GM19099 (cell line): ENCODE measurements around the gene CXCL13.

ENCODE experiments used
- POLR2A ChIP-seq: IDR thresholded peaks from 3 replicates; pipeline ENCODE4 v1.6.1; 2011; ENCODE audit warnings: low read depth; ENCODE audit not compliant: insufficient read length; ENCODE audit errors: extremely low read depth

CXCL13 gene

DNA sequence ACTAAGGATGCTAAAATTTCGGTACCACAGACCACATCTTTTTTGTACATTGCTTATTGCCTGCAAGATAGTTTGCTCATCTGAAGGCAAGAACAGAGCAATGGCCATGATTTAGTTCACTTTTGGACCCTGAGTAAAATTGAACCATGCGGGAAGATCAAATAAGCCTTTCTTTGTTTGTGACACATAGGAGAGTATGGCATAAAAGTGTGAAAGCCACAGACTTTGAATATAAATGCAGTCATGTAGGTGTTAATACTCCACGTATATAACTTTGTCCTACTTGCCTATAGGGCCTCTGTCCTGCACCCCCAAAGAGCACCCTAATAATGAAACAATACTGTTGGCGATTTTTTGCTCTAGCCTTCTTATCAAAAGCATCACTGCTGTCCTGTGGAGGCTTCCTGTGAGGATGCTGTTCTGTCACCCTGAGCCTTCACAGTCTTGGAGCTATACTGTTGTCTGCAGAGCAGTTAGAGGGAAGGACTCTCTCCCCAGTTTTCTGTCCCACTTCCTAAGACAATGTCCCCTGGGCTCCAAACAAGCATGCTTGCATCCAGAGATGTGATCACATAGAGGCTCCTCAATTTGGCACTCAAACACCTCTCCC, 10.2 kb upstream of the CXCL13 start:
- TF ChIP-seq POLR2A: no peak

DNA sequence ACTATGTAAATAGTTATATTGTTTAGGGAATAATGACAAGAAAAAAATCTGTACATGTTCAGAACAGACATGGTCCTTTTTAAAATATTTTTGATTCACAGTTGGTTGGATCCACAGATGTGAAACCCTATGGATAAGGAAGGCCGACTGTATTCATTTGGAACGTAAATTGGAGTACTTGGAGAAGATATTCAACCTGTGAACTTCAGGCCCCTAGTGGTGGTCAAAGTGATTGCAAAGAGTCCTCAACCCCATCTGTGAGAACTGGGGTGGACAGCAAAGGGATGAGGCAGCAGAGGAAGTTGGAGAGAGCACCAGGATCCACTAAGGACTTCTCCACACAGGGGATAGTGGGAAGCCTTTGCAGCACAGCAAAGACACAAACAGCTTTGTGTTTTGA, 6.2 kb upstream of the CXCL13 start:
- TF ChIP-seq POLR2A: no peak

DNA sequence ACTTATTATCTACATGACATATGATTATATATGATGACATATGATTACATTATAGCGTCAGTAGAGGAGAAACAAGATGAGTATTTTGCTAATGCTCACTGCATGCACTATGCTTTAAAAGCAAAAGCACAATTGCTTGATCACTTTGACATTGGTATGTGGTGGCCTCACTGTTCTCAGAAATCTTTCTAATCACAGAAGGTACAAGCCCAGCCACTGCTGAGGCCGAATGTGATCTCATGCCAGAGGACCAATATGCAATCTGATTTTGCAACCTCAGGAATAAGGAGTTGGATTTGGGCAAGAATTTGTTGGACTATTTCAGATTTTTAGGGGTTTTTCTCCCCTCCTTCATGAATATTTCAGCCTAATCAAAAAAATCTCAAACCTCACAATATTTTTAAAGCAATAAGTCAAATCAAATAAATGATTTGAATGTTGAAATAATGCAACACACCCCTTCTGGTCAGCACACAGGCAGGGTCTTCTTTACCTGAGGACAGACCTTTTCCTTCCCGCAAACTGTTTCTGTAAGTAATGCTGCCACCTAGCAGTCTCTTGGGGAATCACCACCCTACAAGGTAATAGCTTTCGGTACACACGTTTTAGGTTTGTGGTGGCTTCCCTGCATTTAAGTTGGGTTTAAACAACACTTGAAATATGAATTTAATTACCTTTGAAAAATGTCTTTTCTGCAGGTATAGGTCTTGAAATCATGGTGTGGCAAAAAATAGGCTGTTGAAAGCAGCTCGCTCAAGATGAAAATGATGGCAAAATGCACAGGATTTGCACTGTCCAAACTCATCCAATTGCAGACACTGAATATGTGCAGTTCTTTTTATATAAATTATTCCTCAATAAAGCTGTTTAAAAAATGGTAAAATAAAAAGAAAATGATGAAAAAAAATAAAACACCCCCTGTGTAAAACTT, 4.8 kb upstream of the CXCL13 start:
- TF ChIP-seq POLR2A: no peak

DNA sequence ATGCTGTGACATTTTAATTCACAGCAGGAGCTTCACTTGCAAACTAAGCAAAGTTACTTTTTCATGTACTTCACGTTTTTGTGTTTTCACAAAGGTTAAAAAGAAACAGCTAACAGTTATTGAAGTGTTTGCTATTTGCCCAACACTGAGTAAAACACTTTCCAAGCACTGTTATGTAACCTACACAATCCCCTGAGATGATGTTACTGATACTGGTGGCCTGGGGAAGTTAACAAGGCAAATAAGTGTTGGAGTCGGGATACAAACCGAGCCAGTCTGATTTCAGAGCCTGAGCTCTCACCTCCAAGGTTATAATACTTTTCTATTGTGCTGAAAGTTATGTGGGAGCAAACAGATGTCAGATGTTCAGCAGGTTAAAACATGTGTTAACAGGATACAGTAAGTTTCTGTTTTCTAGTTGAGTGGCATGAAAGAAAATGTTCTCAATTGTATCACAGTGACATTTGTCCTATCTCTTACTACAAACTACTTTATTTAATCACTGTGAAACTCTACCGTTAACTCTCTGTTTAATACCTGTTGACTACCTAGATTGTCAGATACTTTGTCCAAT, 3.9 kb upstream of the CXCL13 start:
- no peak for TF ChIP-seq POLR2A

DNA sequence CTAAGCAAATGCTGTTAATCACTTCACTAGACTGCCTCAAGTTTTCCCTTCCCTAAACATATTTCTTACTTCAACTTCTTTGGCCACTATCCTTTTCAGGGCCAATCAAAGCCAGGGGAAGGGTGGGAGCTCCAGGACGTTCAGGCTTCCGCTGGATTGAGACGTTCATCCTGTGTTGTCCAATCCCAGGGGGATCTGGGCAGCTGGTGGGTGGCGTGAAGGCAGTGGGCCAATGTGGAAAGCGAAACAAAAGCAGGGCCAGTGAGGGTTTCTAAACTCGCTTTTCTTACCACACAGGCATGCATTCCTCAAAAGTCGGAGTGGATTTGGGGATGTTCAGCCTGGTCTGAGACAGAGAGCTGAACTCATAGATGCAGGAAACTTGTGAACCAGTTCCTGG, 7.6 kb downstream of the CXCL13 start:
- no peak for TF ChIP-seq POLR2A

DNA sequence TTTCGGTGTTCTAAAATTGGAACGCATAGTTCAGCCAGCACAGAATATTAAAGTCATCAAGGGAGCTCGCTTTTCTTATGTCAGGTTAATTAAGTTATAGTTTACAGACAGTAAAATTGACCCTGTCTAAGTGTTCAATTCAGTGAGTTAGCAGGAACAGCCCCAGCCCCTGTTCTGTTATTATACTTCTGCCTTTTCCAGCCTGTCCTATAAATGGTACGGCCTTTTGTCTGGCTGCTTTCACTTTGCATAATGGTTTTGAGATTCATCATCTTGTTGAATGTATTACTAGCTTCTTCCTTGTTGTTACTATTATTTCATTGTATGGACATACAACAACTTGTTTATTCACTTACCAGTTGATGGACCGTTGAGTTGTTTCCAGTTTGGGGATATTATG, 9.5 kb downstream of the CXCL13 start:
- no peak for TF ChIP-seq POLR2A

DNA sequence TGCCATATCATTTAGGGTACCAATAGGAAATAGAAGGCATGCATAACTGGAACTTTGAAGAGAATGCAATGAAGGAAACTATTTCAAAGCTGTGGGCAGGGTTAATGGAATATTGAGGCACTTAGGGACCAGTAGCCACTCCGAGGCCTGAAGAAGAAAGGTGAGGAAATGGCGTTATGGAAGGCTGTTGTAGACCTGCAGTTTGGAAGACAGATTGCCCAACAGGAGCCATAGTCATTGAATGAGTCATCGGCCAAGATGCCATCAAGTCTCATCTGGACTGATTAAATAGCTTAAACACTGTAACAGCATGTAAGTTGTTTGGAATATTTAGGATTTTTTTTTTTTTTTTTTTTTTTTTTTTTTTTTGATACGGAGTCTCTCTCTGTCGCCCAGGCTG, 11.6 kb downstream of the CXCL13 start:
- TF ChIP-seq POLR2A: no peak

DNA sequence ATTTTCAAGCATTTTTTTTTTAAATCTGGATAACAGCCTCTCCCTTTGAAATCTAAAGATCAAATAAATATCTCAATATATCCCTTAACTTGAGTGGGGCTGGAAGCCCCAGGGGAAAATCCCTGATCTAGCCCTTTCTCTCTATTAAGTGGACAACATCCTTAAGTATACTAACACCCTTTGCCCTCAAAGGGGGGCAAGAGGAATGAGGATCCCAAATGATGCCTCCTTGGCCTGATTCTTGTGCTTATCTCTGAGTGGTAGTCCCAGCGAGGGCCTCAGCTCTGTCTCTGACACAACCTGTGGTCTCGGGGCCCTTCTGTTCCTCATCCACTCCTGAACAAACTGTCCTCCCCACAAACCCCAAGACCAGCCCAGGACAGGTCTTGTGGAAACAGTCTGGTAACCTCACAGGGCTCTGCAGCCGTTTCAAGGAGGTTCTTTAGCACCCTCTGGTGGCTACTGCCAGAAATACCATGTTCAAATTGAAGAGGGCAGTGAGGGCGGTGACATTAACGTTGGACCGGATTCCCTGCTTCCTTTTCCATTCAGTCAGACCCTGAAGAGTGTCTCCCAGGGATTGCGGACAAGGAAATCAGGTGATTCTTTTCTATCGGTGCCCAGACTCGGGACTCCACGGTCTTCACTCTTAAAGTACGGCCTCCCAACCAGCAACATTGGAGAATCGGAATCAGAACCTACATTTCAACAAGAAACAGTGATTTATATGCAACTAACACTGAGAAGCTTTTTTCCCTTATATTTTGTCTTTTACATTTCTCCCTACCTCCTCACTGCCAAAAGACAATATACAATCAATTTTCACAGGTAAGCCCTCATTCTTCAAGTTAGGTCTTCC, 13.0 kb downstream of the CXCL13 start:
- TF ChIP-seq POLR2A: no peak

DNA sequence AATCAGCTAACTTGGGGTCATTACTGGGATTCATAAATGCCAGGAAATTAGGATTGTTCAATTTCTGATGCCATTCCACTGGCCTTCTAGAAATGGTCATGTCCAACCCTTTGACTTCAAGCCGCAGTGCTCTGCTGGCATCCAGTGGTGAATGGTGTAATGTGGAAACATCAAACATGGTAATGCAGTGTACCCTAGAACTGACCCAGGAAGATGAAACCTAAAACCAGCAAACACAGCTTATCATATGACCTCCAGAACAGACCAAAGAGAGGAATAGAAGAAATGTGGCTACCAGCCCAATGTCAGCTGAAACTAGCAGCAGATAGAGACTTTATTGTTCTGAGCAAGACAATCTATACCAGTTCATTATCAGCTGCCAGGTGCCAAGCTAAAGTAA, 13.8 kb downstream of the CXCL13 start:
- TF ChIP-seq POLR2A: no peak

DNA sequence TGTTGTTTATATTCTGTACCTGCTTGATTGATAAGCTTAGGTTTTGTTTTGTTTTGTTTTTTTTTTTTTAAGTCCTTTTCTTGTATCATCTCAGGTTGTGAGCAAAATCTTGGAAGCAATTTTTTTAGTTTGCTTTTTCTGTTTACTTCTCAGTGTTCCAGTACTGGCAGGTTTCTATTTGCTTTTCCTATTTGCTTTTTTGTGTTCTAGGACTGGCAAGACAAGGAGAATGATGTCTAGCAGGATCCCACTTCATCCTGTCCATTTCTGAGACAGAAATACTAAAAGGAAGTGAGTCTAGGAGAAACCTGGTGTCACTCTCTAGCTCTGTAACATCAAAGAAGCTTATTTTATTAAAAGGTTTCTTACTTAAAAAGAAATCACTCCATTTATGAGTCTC, 15.6 kb downstream of the CXCL13 start:
- TF ChIP-seq POLR2A: no peak

DNA sequence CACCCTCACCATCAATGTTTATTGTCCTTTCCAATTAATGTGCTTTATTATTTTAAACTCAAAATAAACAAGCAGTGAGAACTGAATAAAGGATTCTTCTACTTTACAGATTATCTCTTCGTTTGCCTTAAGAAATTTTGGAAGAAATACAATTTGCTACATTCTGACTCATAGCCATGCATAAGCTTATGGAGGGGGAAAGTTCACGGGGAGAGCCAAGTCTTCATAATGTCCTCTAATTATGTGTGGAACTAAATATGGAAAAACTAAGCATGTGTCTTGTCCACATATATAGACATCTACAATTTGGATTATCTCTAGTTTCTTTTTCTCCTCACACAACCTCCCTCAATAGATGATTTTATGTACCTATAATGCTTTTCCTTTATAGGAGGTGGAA, 17.5 kb downstream of the CXCL13 start:
- no peak for TF ChIP-seq POLR2A

DNA sequence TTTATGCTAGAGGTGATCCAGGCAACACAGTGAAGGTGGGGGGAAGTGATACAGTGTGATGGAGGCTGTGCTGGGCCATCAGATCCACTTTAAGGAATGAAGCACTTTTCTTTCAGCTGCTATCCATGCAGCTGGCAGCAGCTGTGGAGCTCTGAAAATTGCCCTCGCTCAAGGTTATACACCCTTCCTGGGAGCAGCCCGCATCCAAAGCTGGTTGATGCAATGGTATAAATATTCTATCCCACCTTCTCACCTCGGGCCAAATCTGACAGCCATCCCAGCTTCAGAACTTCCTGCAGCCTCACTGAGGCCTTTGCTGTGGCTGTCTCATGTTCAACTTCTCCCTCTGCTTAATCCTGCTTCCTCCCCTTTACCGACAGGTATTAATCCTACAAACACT, 18.6 kb downstream of the CXCL13 start:
- no peak for TF ChIP-seq POLR2A

DNA sequence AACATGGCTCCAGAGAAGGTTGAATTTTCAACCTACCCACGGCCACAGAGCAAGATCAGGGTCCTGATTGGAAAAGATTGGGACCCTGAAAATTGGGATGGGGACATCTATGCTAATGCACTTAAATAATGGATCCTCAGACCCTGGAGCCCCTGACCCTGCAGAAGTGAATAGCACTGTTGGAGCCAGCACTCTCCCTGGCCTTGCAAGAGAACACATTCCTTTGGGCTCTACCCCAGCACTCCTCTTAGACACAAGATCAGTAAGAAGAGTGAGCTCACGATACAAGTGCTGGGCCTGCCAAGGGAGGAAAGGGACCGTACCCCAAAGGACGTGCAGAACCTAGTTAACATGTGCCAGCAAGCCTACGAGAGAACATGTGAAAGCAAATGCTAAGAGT, 19.9 kb downstream of the CXCL13 start:
- TF ChIP-seq POLR2A: no peak

DNA sequence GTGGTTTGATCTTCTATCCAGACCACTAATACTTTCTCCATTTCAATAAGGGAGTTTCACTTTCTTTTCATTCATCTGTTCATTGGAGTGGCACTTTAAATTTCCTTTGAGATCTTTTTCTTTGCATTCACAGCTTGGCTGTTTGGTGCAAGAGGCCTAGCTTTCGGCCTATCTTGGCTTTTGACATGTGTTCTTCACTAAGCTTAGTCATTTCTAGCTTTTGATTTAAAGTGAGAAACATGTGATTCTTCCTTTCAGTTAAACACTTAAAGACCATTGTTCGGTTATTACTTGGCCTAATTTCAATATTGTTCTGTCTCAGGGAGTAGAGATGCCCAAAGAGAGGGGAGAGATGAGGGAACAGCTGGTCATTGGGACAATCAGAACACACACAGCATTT, 24.3 kb downstream of the CXCL13 start:
- no peak for TF ChIP-seq POLR2A

DNA sequence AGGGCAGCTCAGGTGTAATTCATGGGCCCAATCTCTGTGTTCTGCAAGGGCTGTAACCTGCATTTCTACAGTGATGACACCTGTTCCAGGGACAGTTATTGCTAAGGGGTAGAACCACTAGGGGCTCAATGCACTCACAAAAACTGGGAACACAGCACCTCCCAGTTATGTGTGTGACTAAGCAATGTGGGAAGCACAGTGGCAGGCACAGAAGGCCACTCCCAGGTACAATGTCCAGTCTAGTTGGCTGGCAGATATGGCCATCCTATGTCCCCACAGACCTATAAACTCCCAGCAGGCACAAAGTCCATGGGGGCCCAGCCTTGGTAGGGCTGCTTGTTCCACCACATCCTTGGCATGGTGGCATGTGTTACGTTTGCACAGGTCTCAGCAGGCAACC, 25.7 kb downstream of the CXCL13 start:
- TF ChIP-seq POLR2A: no peak
